ENCODE data around the gene FRMD4B. TPM values are rescaled to one million over a fixed set of nuclear protein-coding genes. Genes with fewer than 3 reads are reported as not detected.

The FRMD4B gene
- total and polyA plus RNA-seq, 2 donors (not counting 1 experiment from before 2014, with no cell fraction given): 0.86 to 1.2 TPM

- H3K27me3 ChIP-seq (ENCODE audit: control insufficient read depth, insufficient read depth, low read length): no peaks in the 10 kb centered on the region
- no peak overlapping the region for H3K27ac ChIP-seq (ENCODE audit: insufficient read depth, low read length)
- H3K9ac ChIP-seq (ENCODE audit: insufficient read depth, low read length): no peak overlapping the region
- H2AFZ ChIP-seq (ENCODE audit: low read length): no peak overlapping the region
- H3K4me1 ChIP-seq (ENCODE audit: control insufficient read depth, extremely low read depth, insufficient read depth, low read length): peaks cover 7% of the 10 kb centered on the region
- peak; percentile 21 to 52 for DNase-seq (ENCODE audit: low read depth in 2 of 2)
- H3K4me3 ChIP-seq (replicated peaks in 1 of 4; ENCODE audit: control extremely low read depth in 1 of 4, insufficient read depth in 1 of 4, low read depth in 3 of 4, low read length in 4 of 4): no peak overlapping the region
- H3K4me2 ChIP-seq (ENCODE audit: extremely low read depth, insufficient read depth, low read length): no peak overlapping the region
- TF ChIP-seq EZH2 (IDR thresholded peaks at IDR 0.05; ENCODE audit: low read length, missing control alignments) (no peak), CTCF (conservative IDR thresholded peaks at IDR 0.05 in 1 of 2, IDR thresholded peaks at IDR 0.05 in 1 of 2; ENCODE audit: low read depth in 1 of 2, low read length in 2 of 2) (peak; percentile 59 to 74)
- no peaks in the 10 kb centered on the region for H3K36me3 ChIP-seq (ENCODE audit: control insufficient read depth, insufficient read depth, low read length)
- H4K20me1 ChIP-seq (ENCODE audit: control insufficient read depth, extremely low read depth, insufficient read depth, low read length): no peaks in the 10 kb centered on the region
- no peaks in the 10 kb centered on the region for H3K79me2 ChIP-seq (ENCODE audit: control insufficient read depth, insufficient read depth, low read length)
- H3K9me3 ChIP-seq (ENCODE audit: control insufficient read depth, insufficient read depth, low read depth, low read length): no peaks in the 10 kb centered on the region
Observed at GRCh38 chr3:69425249-69425648, 39.4 kb upstream of the FRMD4B start.

GRCh38 chr3:69423463-69424155 is 37.7 kb upstream of the FRMD4B start:
- Histone ChIP-seq H3K4me1 (ENCODE audit: control insufficient read depth, extremely low read depth, insufficient read depth, low read length) (peaks cover 7% of the 10 kb centered on the region), H3K27ac (ENCODE audit: insufficient read depth, low read length) (no peak overlapping the region), H3K4me2 (ENCODE audit: extremely low read depth, insufficient read depth, low read length) (no peak overlapping the region), H2AFZ (ENCODE audit: low read length) (no peak overlapping the region), H3K36me3 (ENCODE audit: control insufficient read depth, insufficient read depth, low read length) (no peaks in the 10 kb centered on the region), H3K79me2 (ENCODE audit: control insufficient read depth, insufficient read depth, low read length) (no peaks in the 10 kb centered on the region), H4K20me1 (ENCODE audit: control insufficient read depth, extremely low read depth, insufficient read depth, low read length) (no peaks in the 10 kb centered on the region), H3K4me3 (replicated peaks in 1 of 4; ENCODE audit: control extremely low read depth in 1 of 4, insufficient read depth in 1 of 4, low read depth in 3 of 4, low read length in 4 of 4) (no peak overlapping the region), H3K27me3 (ENCODE audit: control insufficient read depth, insufficient read depth, low read length) (no peaks in the 10 kb centered on the region), H3K9me3 (ENCODE audit: control insufficient read depth, insufficient read depth, low read depth, low read length) (no peaks in the 10 kb centered on the region), H3K9ac (ENCODE audit: insufficient read depth, low read length) (no peak overlapping the region)
- peak in 1 of 2 donors; percentile 74 for DNase-seq (ENCODE audit: low read depth in 2 of 2)
- TF ChIP-seq EZH2 (IDR thresholded peaks at IDR 0.05; ENCODE audit: low read length, missing control alignments) (no peak), CTCF (conservative IDR thresholded peaks at IDR 0.05 in 1 of 2, IDR thresholded peaks at IDR 0.05 in 1 of 2; ENCODE audit: low read depth in 1 of 2, low read length in 2 of 2) (no peak)

- H3K9me3 ChIP-seq (ENCODE audit: control insufficient read depth, insufficient read depth, low read depth, low read length): no peaks in the 10 kb centered on the region
Observed at GRCh38 chr3:69422751-69423150, 36.9 kb upstream of the FRMD4B start.

More at GRCh38 chr3:69422751-69423150, 36.9 kb upstream of the FRMD4B start:
- TF ChIP-seq EZH2 (IDR thresholded peaks at IDR 0.05; ENCODE audit: low read length, missing control alignments) (no peak), CTCF (conservative IDR thresholded peaks at IDR 0.05 in 1 of 2, IDR thresholded peaks at IDR 0.05 in 1 of 2; ENCODE audit: low read depth in 1 of 2, low read length in 2 of 2) (no peak)
- H3K27ac ChIP-seq (ENCODE audit: insufficient read depth, low read length): no peak overlapping the region
- no peaks in the 10 kb centered on the region for H3K79me2 ChIP-seq (ENCODE audit: control insufficient read depth, insufficient read depth, low read length)
- no peak overlapping the region for H3K4me3 ChIP-seq (replicated peaks in 1 of 4; ENCODE audit: control extremely low read depth in 1 of 4, insufficient read depth in 1 of 4, low read depth in 3 of 4, low read length in 4 of 4)
- no peak overlapping the region for H3K4me2 ChIP-seq (ENCODE audit: extremely low read depth, insufficient read depth, low read length)
- peak; percentile 68 to 87 for DNase-seq (ENCODE audit: low read depth in 2 of 2)
- H3K36me3 ChIP-seq (ENCODE audit: control insufficient read depth, insufficient read depth, low read length): no peaks in the 10 kb centered on the region
- peaks cover 7% of the 10 kb centered on the region for H3K4me1 ChIP-seq (ENCODE audit: control insufficient read depth, extremely low read depth, insufficient read depth, low read length)
- no peak overlapping the region for H2AFZ ChIP-seq (ENCODE audit: low read length)
- H3K27me3 ChIP-seq (ENCODE audit: control insufficient read depth, insufficient read depth, low read length): no peaks in the 10 kb centered on the region
- no peak overlapping the region for H3K9ac ChIP-seq (ENCODE audit: insufficient read depth, low read length)
- no peaks in the 10 kb centered on the region for H4K20me1 ChIP-seq (ENCODE audit: control insufficient read depth, extremely low read depth, insufficient read depth, low read length)
